EL (cell line): Measurements from ENCODE around the gene C22orf15.
"Not testable (repeated sequence)": the region's sequence is repeated elsewhere in the genome, so short reads cannot be mapped to it uniquely, and the experiment has no call there.

Experiments
- DNase-seq: peaks from one replicate; pipeline ENCODE4 v3.0.0-alpha.2; 2016

C22orf15 gene, protein sequence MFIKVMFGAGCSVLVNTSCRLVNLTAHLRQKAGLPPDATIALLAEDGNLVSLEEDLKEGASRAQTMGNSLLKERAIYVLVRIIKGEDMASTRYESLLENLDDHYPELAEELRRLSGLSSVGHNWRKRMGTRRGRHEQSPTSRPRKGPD

DNA sequence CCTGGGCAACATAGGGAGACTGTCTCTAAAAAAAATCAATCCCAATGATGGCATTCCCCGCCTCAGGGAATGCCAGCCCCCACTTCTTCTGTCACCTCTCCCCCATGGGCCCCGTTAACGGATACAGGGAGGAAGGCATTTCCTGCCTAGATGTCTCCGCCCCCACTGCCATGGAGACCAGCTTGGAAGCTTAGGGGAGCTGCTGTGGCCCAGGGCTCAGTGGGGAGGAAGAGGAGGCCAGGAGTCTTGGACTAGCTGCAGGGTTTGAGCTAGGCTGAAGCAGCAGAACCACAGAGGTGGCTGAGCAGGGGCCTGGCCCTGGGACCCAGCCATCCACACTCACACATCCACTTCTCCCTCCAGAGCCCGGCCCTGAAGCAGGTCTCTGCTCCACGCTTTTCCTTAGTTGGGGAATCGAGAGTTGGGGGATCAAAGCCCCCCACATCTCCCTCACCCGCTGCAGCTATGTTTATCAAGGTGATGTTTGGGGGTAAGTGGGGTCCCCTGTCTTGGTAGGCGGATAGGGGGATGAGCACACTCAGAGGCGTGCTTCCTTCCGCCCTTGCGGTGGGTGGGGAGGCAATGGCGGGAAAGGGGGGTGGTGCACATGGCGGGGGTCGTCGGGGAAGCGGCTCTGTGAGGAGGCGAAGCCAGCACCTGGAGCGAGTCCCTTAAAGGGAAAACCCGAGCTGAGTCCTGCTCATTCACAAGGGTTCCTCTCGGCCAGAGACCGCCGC, at the start of gene C22orf15:
Gene C22orf15, plus strand, starts transcription at position 149 of the 737 bp plus-strand sequence. Its CDS starts 317 bp downstream, at position 466.
- peak; percentile 79 for DNase-seq

DNA sequence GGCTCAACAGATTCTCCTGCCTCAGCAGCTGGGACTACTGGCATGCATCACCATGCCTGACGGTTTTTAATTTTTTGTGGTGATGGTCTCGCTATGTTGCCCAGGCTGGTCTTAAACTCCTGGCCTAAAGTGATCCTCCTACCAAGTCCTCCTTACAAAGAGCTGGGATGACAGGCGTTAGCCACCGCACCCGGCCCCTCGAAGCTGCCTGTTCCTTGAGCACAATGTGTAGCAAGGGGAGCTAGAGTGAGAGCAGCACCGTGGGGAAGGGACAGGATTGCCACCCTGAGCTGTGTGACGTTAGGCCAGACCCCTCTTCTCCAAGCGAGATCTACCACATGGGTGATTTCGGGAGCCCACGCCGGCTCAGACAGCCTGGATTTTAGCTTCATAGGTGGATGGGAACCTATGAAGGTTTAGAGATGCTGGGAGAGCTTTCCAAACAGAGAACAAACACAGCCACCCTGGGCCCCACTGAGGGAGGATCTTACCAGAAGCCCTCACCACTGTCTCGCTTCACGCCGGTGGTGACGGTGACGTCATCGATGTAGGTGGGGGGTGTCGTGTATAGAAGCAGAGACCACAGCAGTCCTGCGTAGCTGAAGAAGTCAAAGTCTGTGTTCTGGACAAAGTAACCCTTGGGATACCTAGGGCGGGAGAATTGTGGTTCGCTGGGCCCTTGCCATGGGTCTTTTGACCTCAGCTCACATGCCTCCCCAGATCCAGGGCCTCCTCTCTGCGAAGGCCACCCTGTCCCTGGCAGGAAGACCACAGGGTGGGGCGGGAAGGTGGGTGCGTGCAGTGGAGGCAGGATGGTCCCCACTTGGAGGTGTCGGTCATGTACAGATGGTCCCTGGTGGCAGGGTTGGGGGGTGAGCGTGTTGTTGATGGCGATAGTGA, 48.8 kb upstream of the C22orf15 start:
- no peak for DNase-seq

DNA sequence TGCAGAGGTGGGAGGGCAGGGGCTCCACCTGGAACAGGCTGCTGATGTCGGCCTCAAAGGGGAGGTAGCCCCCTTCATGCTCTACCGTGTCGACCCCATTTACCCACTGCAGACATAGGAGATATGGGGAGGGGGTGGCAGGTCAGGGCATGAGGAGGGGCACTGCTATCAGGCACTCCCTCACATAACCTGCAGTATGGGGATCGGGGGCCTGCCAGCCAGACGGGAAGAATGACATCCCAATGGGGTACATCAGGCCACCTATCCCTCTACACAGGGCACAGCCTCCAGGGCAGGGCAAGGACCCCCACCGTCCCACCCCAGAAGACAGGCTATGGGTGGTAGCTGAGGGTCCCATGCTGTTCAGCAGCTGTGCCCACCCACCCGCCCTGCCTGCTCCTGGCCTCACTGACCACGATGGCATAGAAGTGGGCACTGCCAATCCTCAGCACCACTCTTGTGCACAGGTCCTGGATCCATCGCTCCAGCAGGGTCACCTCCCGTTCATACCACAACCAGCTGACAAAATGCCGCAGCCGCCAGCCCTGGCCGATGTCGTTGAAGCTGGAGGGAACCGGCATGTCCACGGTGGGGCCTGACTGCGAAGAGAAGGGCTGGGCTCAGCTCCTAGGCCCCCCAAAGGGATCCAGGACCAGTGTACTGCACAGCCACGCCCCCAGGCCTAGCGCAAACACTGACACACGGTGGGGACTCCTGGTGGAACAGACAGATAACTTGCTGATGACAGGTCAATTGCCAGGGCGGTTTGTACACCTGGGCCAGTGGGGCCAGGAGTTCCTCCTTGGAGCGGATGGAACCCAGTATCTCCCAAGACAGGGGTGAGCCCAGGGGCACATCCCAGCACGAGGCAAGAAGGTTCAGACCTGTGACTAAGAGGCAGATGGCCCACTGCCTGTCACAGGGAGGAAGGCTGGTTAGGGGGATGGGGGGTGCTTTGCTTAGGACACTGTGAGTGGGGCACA, 47.9 kb upstream of the C22orf15 start:
- DNase-seq: no peak

DNA sequence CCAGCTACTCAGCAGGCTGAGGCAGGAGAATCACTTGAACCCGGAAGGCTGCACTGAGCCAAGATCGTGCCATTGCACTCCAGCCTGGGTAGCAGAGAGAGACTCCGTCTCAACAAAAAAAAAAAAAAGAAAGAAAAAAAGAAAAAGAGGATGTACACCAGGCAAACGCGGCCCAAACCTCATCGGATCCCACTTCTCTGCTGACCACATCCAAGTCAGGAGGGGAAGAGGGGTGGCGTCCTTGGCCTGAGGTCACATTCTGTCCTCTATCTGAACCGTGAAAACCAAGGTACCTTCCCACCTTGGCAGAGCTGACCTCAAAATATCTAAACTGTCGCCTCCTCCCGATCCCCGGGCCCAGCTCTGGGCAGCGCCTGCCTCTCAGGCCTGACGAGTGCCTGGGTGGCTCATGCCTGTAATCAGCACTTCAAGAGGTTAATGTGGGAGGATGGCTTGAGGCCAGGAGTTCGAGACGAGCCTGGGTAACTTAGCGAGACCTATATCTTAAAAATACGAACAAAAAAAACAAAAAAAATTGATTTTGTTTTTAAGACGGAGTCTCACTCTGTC, 46.9 kb upstream of the C22orf15 start:
- DNase-seq: no peak

DNA sequence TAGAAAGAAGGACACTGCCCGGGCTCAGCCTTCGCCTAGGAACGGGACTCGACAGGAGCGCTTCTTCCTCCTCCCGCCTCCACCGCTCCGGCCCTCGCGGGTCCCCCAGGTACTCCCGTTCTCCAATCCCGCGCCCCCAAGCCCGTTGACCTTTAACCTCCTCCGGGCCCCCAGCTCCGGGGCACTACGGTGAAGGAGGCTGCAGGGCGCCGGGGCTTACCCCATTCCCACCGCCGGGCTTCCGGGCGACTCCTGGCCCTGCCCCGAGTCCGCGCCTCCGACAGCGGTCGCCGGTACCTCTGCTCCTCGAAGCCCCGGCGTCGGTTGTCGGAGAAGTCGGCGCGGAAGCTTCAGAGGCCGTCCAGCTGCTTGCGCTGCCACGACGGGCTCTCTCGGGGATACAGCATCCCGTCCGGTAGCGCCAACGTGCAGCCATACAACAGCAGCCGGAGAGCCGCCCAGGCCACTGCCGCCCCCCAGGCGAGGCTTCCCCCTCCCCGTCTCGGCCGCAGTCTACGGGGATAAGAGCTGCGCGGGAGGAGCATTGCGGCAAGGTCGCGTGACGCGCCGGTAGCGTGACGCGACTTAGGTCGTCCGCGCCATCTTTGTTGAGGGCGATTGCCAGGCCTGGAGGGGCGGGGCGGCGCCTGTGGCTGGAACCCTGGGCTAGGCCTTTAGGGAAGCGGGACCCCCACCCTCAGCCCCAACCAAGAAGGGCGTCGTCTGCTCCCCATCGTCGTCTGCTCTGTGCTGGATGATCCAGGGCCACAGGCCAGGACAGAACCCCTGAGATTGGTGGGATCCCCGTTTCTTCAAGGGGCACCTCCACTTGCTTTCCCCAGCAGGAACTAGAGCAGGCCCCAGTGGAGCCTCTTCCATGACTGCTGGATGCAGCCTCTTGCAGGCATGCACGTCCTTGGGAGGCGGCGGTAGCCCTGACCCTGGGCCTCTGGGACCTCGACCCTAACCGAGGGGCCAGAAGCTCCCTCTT, 45.7 kb upstream of the C22orf15 start:
- peak; percentile 85 for DNase-seq

DNA sequence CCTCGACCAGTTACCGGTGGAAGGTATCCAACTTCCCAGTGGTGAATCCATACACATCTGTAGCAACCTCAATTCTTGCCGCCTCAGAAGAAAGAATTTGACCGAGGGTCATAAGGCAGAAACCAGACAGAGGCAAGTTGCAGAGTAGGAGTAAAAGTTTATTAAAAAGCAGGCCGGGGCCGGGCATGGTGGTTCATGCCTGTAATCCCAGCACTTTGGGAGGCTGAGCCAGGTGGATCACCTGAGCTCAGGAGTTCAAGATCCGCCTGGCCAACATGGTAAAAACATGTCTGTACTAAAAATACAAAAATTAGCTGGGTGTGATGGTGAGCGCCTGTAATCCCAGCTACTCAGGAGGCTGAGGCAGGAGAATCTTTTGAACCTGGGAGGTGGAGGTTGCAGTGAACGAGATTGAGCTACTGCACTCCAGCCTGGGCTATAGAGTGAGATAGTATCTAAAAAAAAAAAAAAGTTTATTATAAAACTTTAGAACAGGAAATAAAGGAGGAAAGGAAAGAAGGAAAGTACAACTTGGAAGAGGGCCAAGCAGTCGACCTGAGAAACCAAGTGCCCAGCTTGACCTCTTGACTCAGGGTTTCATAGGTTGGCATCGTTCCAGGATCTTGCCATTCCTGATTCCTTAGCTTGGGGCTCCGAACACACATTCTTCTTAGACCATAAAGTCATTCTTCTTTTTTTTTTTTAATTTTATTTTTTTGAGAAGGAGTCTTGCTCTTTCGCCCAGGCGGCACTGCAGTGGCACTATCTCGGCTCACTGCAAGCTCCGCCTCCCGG, 44.2 kb upstream of the C22orf15 start:
- DNase-seq: no peak

DNA sequence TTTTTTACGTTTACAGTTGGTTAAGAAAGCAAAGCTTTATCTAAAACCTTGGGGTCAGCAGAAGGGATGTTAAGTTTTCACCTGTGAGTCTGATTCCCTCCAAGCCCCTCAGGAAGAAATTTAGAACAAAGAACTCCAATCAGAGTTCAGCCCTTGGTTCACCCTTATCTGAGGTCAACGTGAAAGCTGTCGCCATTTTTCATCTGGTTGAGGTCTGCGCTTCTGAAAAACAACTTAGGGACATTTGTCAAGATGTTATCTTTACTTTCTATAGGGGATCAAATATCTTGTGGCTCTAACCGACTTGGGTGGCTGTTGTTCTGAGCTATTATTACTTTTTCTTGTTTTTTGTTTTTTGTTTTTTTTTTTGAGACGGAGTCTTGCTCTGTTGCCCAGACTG, 41.9 kb upstream of the C22orf15 start:
- DNase-seq: no peak

DNA sequence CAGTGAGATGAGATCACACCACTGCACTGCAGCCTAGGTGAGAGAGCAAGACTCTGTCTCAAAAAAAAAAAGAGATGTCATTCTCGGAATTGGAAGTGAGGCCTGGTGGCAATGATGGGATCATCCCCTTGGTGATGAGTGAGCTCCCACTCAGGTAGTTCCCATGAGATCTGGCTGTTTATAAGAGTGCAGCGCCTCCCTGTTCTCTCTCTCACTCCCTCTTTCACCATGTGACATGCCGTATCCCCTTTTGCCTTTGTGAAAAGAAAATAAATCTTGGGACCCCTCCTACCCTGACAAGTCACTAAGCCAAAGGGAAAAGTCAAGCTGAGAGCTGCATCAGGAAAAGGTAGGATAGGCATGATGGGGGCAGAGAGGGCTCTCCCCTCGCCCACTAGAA, 40.6 kb upstream of the C22orf15 start:
- DNase-seq: no peak

DNA sequence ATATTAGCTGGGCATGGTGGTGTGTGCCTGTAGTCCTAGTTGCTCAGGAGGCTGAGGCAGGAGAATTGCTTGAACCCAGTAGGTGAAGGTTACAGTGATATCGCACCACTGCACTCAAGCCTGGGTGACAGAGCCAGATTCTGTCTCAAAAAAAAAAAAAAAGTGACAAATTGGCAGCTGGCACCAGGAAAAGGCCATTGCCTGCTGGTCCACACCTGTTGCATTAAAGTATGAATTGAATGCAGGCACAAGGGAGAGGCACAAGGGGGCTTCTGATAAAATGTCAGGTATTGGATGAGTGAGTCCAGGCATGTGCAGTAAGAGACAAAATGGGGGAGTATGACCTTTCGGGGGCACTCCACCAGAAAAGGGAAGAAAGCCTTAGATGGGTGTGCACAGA, 40.1 kb upstream of the C22orf15 start:
- no peak for DNase-seq

DNA sequence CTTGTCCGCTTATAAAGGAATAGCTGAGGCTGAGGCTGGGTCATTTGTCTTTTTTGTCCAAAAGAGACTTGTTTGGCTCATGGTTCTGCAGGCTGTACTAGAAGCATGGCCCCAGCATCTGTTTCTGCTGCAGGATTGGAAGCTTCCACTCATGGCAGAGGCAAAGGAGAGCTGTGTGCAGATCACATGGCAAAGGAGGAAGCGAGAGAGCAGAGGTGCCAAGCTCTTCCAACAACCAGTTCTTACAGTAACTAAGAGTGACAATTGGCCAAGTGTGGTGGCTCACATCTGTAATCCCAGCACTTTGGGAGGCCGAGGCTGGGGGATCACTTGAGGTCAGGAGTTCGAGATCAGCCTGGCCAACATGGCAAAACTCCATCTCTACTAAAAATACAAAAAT, 34.7 kb upstream of the C22orf15 start:
- not testable (repeated sequence) for DNase-seq

DNA sequence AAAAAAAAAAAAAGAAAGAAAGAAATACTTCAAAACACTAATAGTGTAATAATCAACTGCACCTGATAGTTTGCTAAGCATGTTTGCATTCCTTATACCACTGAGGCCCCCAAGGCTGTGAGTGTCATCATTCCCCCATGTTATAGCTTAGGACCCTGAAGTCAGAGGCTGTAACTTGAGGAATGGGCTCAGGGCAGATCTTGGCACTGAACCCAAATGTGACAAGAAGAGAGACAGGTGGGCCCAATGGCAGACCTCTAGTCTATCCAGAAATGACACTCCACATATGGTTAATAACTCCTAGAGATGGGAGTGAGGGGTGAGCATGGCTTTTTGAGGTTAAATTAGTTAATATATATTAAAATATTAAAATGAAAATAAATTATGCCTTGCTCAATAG, 25.1 kb upstream of the C22orf15 start:
- no peak for DNase-seq

DNA sequence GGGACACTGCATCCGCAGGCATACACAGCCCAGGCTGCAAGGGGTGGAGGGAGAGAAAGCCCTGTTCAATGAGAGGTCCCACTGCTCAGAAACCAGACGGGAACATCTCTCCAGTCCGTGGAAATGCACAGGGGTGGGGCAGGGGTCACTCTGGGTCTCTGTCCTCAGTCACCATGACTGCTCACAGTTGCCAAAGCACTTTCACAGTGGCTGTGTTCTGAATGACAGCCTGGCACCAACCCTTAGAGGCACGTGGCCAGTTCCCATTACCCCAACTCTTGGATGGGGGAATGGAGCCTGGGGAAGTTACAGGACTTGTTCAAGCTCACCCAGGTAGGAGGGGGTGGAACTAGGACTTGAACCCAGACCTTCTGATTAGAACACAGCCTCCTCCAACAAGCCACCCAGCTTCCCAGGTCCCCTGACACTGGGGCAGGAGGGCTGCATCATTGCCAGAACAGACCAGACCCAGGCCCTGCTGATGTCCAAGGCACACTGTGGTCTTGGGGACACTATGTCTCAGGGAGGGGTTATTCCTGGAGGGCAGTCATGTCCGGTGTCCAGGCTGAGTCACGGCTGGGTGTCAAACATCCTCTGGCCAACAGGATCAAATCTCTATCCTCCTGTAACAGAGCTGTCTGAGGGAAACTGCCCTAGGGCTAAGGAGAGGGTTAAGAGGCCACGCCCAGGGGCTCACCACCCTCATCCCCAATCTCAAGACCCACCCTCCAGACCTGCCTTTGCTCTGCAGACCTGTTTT, 20.1 kb upstream of the C22orf15 start:
- DNase-seq: no peak

DNA sequence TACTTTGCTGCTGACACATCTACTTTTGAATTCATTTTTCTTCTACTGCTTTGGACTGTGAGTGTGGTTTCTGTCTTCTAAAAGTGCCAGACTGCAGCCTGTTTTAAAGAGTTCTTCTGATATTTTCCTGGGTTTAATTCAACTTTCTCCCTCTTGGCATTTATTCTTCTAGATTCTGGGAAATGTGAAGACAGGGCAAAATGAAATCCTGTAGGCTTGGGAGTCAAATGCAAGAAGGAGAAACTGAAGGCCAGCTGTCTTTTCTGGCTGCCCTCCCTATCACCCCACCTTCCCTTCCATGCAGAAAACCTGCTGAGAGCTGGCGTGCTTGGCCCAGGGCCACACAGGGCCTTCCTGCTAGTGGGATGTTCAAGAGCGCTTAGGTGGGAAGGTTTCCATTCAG, 19.5 kb upstream of the C22orf15 start:
- DNase-seq: no peak

DNA sequence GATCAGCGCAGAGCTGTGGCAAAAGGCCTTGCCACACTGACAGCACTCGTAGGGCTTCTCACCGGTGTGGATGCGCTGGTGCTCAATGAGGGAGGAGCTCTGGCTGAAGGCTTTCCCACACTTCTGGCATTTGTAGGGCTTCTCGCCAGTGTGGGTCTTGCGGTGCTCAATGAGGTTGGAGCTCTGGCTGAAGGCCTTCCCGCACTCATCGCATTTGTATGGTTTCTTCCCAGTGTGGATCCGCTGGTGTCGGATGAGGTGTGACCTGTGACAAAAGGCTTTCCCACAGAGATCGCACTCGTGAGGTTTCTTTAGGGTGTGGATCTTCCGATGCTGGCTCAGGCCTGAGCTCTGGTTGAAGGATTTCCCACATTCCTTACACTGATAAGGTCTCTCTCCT, 18.8 kb upstream of the C22orf15 start:
- DNase-seq: no peak

DNA sequence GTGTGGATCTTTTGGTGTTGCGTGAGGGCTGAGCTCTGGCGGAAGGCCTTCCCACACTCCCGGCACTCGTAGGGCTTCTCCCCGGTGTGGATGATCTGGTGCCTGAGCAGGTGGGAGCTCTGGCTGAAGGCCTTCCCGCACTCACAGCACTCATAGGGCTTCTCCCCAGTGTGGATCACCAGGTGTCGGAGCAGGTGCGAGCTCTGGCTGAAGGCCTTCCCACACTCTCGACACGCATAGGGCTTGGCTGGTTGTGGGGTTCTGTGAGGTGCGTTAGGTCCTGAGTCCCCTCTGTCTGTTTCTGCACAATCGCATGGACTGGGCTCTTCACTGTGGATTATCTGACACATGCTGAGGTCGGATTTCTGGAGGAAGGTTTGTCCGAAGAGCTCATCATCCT, 18.3 kb upstream of the C22orf15 start:
- no peak for DNase-seq

DNA sequence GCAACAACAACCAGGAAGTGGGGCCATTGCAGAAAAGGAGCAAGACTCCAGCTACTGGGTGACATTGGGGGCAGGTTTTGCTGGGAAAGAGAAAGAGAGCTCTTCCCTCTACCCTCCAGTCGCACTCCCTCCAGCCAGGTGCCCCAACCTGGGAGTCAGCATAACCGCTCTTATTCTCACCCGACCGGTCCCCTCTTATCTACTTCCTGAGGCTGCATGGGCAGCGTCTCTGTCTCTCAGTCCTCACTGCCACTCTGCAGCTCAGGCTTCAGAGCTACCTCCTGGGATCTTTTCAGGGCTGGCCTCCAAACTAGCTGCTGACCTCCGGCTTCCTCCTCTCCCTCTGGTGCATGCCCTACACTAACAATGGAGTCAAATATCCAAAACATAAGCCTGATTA, 17.0 kb upstream of the C22orf15 start:
- DNase-seq: no peak

DNA sequence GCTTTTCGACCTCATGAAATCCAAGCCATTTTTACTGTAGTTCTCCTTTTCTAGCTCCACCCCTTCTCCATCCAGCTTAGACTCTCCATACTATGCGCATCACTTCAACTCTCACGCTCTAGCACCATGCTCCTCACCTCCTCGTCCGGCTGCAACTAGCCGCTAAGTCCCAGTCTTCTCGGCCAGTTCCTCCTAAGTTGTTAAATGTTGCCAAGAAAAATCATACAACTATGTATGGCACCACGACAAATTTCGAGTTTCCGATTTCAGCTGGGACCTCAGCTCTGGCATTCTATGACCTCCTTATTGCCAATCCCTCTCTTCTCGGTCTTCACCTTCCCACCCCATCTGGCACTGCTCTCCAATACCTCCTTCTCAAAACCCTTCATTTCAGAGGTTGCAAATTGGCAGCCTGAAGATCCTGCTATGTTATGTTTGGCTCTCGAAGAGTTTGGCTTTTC, 12.9 kb upstream of the C22orf15 start:
- no peak for DNase-seq

DNA sequence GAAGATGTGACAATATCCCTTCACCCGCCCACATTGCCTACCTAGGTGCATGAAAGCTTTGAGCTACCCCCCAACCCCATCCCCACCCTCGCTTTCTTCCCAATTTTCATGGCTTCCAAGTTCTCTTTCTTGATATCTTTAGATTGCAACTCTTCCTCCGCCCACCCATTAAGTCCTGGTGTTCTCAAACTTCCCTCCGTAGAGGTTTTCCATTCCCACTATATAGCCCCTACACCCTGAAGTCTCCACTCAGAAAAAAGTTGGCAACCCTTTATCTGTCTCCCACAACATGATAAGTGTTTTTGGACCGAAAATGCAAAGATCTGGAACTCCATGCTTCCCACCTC, 12.4 kb upstream of the C22orf15 start:
- no peak for DNase-seq

DNA sequence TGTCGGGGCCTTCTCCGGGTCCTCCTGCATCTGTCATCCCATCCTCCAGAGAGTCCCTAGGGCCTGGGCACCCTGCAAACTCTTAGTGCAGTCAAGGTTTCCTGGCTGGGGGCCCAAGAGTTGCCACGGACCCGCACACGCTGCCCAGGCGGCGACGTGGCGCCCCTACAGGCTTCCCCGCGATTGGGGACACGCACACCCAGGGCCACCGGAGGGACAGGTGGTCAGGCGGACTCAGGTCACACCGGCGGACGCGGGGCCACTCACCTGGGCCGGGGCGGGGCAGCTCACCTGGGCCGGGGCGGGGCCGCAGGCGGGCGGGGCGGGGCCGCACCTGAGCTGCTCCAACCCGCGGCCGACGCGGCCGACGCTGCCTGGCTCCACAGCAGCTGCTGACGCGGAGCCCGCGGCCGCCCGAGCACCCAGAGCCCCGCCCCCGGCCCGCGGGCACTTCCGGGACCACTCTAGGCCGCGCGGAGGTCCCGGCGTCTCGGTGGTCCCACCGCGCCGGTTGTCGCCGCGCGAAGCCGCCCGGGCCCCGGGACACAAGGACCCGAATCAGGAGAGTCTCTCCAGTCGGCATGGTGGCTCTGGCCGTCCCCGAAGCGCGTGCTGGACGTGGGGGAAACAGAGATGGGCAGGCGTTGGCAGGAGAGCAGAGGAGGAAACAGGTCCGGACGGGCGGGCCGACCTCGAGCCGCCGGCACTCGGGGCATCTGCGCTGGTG, 11.9 kb upstream of the C22orf15 start, which contains the start of gene ZNF70:
Gene ZNF70, minus strand, starts transcription at position 399 of the 727 bp plus-strand sequence. CDS start 5,972 bp downstream, outside the sequence.
- peak; percentile 80 for DNase-seq
